H1 (cell line): ENCODE results near the gene SLC15A1. TPM values are rescaled to one million over a fixed set of nuclear protein-coding genes. Genes with fewer than 3 reads are reported as not detected.

Experiments used
- CTCF ChIA-PET: fragments of 300-600 bp; sonication (Branson Sonifier 250); formaldehyde crosslinking; loops from one replicate; lab custom pipeline; 2021; ENCODE audit not compliant: partially characterized antibody; lab: Charles Lee
- POLR2A ChIA-PET: fragments of 300-600 bp; sonication (Branson Sonifier 250); formaldehyde crosslinking; loops from one replicate; lab custom pipeline; 2021; ENCODE audit warnings: inconsistent platforms; ENCODE audit not compliant: partially characterized antibody; lab: Charles Lee
- DNase-seq, 2 experiments: peaks; one replicate each; pipeline versions ENCODE4 v3.0.0 to v3.0.0-alpha.2; 2010 to 2022; ENCODE audit warnings: low spot score in 2 of 2, low read depth in 1 of 2, mixed read lengths in 1 of 2
- FAIRE-seq: peaks from 2 replicates; lab custom pipeline; 2011; peaks lifted over from hg19 to GRCh38; lab: Jason Lieb, UNC
- H2AFZ ChIP-seq: 2 replicates; pipeline ENCODE4 v1.8.1; 2012; ENCODE audit warnings: low read length, inconsistent platforms
- H2AK5ac ChIP-seq: 2 replicates; pipeline ENCODE4 v1.6.1; 2013; ENCODE audit warnings: low read depth, low read length
- H2BK120ac ChIP-seq: replicated peaks from 2 replicates; pipeline ENCODE3; 2013; ENCODE audit warnings: low read depth, low read length, inconsistent platforms
- H2BK12ac ChIP-seq: 2 replicates; pipeline ENCODE4 v1.6.1; 2013; ENCODE audit warnings: low read depth, low read length
- H2BK15ac ChIP-seq: 2 replicates; pipeline ENCODE4 v1.6.1; 2013; ENCODE audit warnings: low read length
- H2BK20ac ChIP-seq: 2 replicates; pipeline ENCODE4 v1.6.1; 2013; ENCODE audit warnings: low read length
- H2BK5ac ChIP-seq: 2 replicates; pipeline ENCODE4 v1.6.1; 2013; ENCODE audit warnings: low read depth, low read length
- H3K14ac ChIP-seq: 2 replicates; pipeline ENCODE4 v1.6.1; 2013; ENCODE audit warnings: inconsistent platforms; ENCODE audit not compliant: insufficient read length
- H3K18ac ChIP-seq: 2 replicates; pipeline ENCODE4 v1.6.1; 2013; ENCODE audit warnings: low read length; ENCODE audit errors: extremely low read depth
- H3K23ac ChIP-seq: 2 replicates; pipeline ENCODE4 v1.6.1; 2013; ENCODE audit warnings: inconsistent platforms; ENCODE audit not compliant: insufficient read length
- H3K23me2 ChIP-seq: 2 replicates; pipeline ENCODE4 v1.6.1; 2013; ENCODE audit warnings: low read depth, low read length
- H3K27ac ChIP-seq: 2 replicates; pipeline ENCODE4 v1.6.1; 2011; ENCODE audit warnings: low read depth, low read length, inconsistent platforms
- H3K27me3 ChIP-seq, 4 experiments: replicated peaks in 1 of 4; 1 replicate in 1 of 4; 2 replicates in 3 of 4; pipeline versions ENCODE4 v1.6.1 to v1.8.1; 2011 to 2013; ENCODE audit warnings: low read length in 3 of 4, mild to moderate bottlenecking in 3 of 4, inconsistent platforms in 2 of 4, mixed read lengths in 2 of 4, moderate library complexity in 1 of 4; ENCODE audit not compliant: control insufficient read depth in 3 of 4, insufficient read depth in 3 of 4; ENCODE audit errors: extremely low read depth in 1 of 4
- H3K36me3 ChIP-seq, 4 experiments: 2 replicates each; pipeline versions ENCODE4 v1.6.1 to v1.8.1; 2011 to 2013; ENCODE audit warnings: mild to moderate bottlenecking in 4 of 4, low read length in 3 of 4, moderate library complexity in 2 of 4, control low read depth in 1 of 4, inconsistent platforms in 1 of 4; ENCODE audit not compliant: insufficient read depth in 4 of 4, control insufficient read depth in 2 of 4
- H3K4ac ChIP-seq: replicated peaks from 2 replicates; pipeline ENCODE3; 2013; ENCODE audit warnings: low read length, low read depth, mixed read lengths, inconsistent platforms; ENCODE audit not compliant: insufficient read length
- H3K4me1 ChIP-seq, 4 experiments: replicated peaks in 1 of 4; 1 replicate in 1 of 4; 2 replicates in 3 of 4; pipeline versions ENCODE4 v1.6.1 to v1.8.1; 2011 to 2013; ENCODE audit warnings: low read length in 3 of 4, inconsistent platforms in 2 of 4, mixed read lengths in 1 of 4; ENCODE audit not compliant: insufficient read depth in 4 of 4, control insufficient read depth in 3 of 4
- H3K4me2 ChIP-seq, 2 experiments: 2 replicates each; pipeline versions ENCODE4 v1.6.1 to v1.8.1; 2011 to 2013; ENCODE audit warnings: low read depth in 2 of 2, low read length in 2 of 2, control low read depth in 1 of 2, inconsistent platforms in 1 of 2, mild to moderate bottlenecking in 1 of 2; ENCODE audit not compliant: insufficient read depth in 1 of 2
- H3K4me3 ChIP-seq, 4 experiments: fragments of 200-600, 300-600 bp in 1 of 4; sonication (generic), shearing (Covaris generic), sonication (Bioruptor Twin) in 1 of 4; 2 replicates each; pipeline versions ENCODE4 v1.5.1 to v1.8.1; 2011 to 2016; ENCODE audit warnings: low read length in 4 of 4, low read depth in 3 of 4, control low read depth in 2 of 4, inconsistent platforms in 2 of 4, mild to moderate bottlenecking in 2 of 4, mixed read lengths in 1 of 4, moderate library complexity in 1 of 4; ENCODE audit not compliant: insufficient read depth in 2 of 4; ENCODE audit errors: extremely low read depth in 1 of 4
- H3K56ac ChIP-seq: replicated peaks from 2 replicates; pipeline ENCODE3; 2013; ENCODE audit warnings: low read depth, mild to moderate bottlenecking, mixed read lengths, low read length, inconsistent platforms; ENCODE audit not compliant: insufficient read length
- H3K79me1 ChIP-seq: 2 replicates; pipeline ENCODE4 v1.6.1; 2013; ENCODE audit warnings: low read depth, low read length, control low read depth
- H3K79me2 ChIP-seq, 2 experiments: 2 replicates each; pipeline versions ENCODE4 v1.6.1 to v1.8.1; 2012 to 2013; ENCODE audit warnings: low read length in 2 of 2, mild to moderate bottlenecking in 2 of 2, inconsistent platforms in 1 of 2; ENCODE audit not compliant: insufficient read depth in 2 of 2, control insufficient read depth in 1 of 2
- H3K9ac ChIP-seq, 4 experiments: replicated peaks in 1 of 4; 1 replicate in 1 of 4; 2 replicates in 3 of 4; pipeline versions ENCODE4 v1.6.1 to v1.8.1; 2011 to 2013; ENCODE audit warnings: low read depth in 3 of 4, low read length in 3 of 4, control low read depth in 2 of 4, mild to moderate bottlenecking in 2 of 4, moderate library complexity in 2 of 4, inconsistent platforms in 1 of 4; ENCODE audit errors: extremely low read depth in 1 of 4
- H3K9me3 ChIP-seq, 2 experiments: 2 replicates each; pipeline versions ENCODE4 v1.6.1 to v1.8.1; 2012 to 2013; ENCODE audit warnings: mild to moderate bottlenecking in 2 of 2, moderate library complexity in 2 of 2, control low read depth in 1 of 2, inconsistent platforms in 1 of 2, low read depth in 1 of 2, low read length in 1 of 2, mixed read lengths in 1 of 2; ENCODE audit not compliant: insufficient read depth in 2 of 2
- H4K20me1 ChIP-seq, 2 experiments: replicated peaks in 1 of 2; 2 replicates each; pipeline versions ENCODE3 to v1.8.1; 2011 to 2013; ENCODE audit warnings: inconsistent platforms in 2 of 2, low read length in 2 of 2, mild to moderate bottlenecking in 1 of 2; ENCODE audit not compliant: insufficient read depth in 2 of 2, control insufficient read depth in 1 of 2
- H4K5ac ChIP-seq: 2 replicates; pipeline ENCODE4 v1.6.1; 2013; ENCODE audit warnings: low read length, low read depth, mixed read lengths, inconsistent platforms; ENCODE audit not compliant: insufficient read length
- H4K8ac ChIP-seq: 2 replicates; pipeline ENCODE4 v1.8.0; 2013; ENCODE audit warnings: mild to moderate bottlenecking, moderate library complexity, low read length, inconsistent platforms; ENCODE audit not compliant: insufficient read depth; ENCODE audit errors: extremely low read depth
- H4K91ac ChIP-seq: replicated peaks from 2 replicates; pipeline ENCODE3; 2013; ENCODE audit warnings: low read length, mixed read lengths, inconsistent platforms; ENCODE audit not compliant: insufficient read length
- KDM1A ChIP-seq: fragments of 200-600, 300-600 bp; sonication (generic); IDR thresholded peaks from 2 replicates; pipeline ENCODE4 v1.7.1; 2016; ENCODE audit warnings: mild to moderate bottlenecking, low read length, borderline replicate concordance
- KDM4A ChIP-seq: IDR thresholded peaks from one replicate; pipeline ENCODE4 v1.7.1; 2012; ENCODE audit warnings: low read depth, mild to moderate bottlenecking, moderate library complexity, low read length, inconsistent platforms; ENCODE audit not compliant: severe bottlenecking
- NRF1 ChIP-seq: IDR thresholded peaks from 2 replicates; pipeline ENCODE4 v1.6.1; 2011; ENCODE audit warnings: mild to moderate bottlenecking, low read depth, low read length, improper control_type of control experiment
- SAP30 ChIP-seq: fragments of 300-600 bp; sonication (generic); IDR thresholded peaks from 2 replicates; pipeline ENCODE4 v1.7.1; 2012; ENCODE audit warnings: low read length, moderate library complexity, mild to moderate bottlenecking, inconsistent platforms; ENCODE audit not compliant: insufficient read depth, insufficient replicate concordance
- ZNF274 ChIP-seq: IDR thresholded peaks from 2 replicates; pipeline ENCODE4 v1.7.0; 2012; ENCODE audit warnings: low read length, borderline replicate concordance; ENCODE audit errors: extremely low read depth
- WGBS, 2 experiments: shearing (Covaris generic) in 1 of 2; methylation state at CpG; one replicate each; pipeline versions ENCODE4 v1.1.6 to v1.1.7; 2013 to 2015; ENCODE audit warnings: low lambda C conversion rate in 2 of 2, mixed read lengths in 2 of 2, inconsistent platforms in 1 of 2, low coverage in 1 of 2, missing lambda C conversion rate in 1 of 2; ENCODE audit not compliant: insufficient replicate concordance in 2 of 2, insufficient coverage in 1 of 2, insufficient read length in 1 of 2; ENCODE audit errors: extremely low coverage in 1 of 2, missing lambda C conversion rate in 1 of 2; 5-methylcytosine and 5-hydroxymethylcytosine counted together
- polyA plus RNA-seq, 7 experiments: library from polyadenylated mRNA; depleted of rRNA in 3 of 7; stranded (reverse) in 5 of 7; unstranded in 2 of 7; fragments of >200 nt in 5 of 7; fragments of 200-250 nt in 2 of 7; gene quantifications; 1 replicate in 5 of 7; 2 replicates in 1 of 7; 4 replicates in 1 of 7; pipeline versions ENCODE4 v1.2.1 to v1.2.3, GENCODE V29; 2011 to 2013; ENCODE audit warnings: missing spikeins in 2 of 7, mixed read lengths in 2 of 7
- total RNA-seq: library from RNA; stranded (reverse); fragmentation: NEBNext Ultra II Directional; extraction: Animal tissue kit (Norgen Biotek cat#: 25700); gene quantifications from 2 replicates; pipeline ENCODE4 v1.2.1, GENCODE V29; 2021

The SLC15A1 gene
- total and polyA plus RNA-seq, 2 of the 8 experiments (the other 6 are each of a cell fraction or from before 2014, with no cell fraction given) = 1.3 to 2.4 TPM

DNA sequence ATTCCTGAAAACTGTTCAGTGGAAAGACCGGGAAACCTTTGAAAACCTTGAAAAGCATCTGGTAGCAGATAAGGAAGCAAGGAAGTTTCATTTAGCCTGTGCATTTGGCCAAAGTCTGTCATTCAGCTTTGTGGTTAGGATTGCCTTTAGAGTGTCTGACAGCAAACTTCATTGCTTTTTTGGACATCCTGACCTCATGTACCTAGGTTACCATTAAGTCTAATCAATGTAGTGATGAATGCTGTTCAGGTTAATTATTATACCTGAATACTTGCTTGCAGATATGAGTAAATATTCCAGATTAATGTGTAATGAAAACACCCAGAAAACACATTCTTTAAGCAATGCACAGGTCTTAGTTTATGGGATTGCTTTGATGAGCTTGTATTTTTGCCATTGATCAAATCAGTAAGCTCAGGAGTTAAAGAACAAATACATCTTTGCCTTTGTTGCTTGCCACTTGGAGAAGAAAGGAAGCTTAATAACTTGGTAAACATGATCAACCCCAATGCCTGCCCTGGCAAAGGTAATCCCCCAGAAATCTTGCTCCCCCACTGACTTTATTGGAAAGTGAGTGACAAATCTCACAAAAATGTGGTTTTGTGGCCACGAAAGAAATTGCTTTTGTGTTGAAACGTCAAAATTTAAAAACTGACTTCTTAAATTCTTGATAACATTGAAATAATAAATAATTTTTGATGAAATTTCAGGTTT lies 87.4 kb downstream of the SLC15A1 start:
- no peak for DNase-seq
- Histone ChIP-seq H2BK5ac (no peak overlapping the region), H4K20me1 (no peaks in the 10 kb centered on the region), H3K79me2 (no peaks in the 10 kb centered on the region), H3K4me1 (no peaks in the 10 kb centered on the region), H3K79me1 (no peaks in the 10 kb centered on the region), H2BK12ac (no peak overlapping the region), H4K5ac (no peak overlapping the region), H2AFZ (no peak overlapping the region), H4K8ac (no peak overlapping the region), H3K27ac (no peak overlapping the region), H2BK15ac (no peak overlapping the region), H3K18ac (no peak overlapping the region), H2BK20ac (no peak overlapping the region), H2BK120ac (no peak overlapping the region), H3K9me3 (no peaks in the 10 kb centered on the region), H3K4me3 (no peak overlapping the region), H3K9ac (no peak overlapping the region), H3K23me2 (no peaks in the 10 kb centered on the region), H3K27me3 (no peaks in the 10 kb centered on the region; a peak in 1 of 7 replicates), H4K91ac (no peak overlapping the region), H3K56ac (no peak overlapping the region), H3K4ac (no peak overlapping the region), H3K4me2 (no peak overlapping the region), H3K14ac (no peak overlapping the region), H3K36me3 (no peaks in the 10 kb centered on the region), H2AK5ac (no peak overlapping the region), H3K23ac (no peak overlapping the region)
- 76% methylated on average over 3 of the region's 3 CpGs; no CpG with 5 or more reads in 1 of the 2 experiments for WGBS, 2 experiments
- FAIRE-seq = no peak
- POLR2A ChIA-PET = no interaction called here
- CTCF ChIA-PET = interaction anchor here (0.7 to 1.9 kb wide), 8 partner anchors 8 to 220 kb away, joined by 3 to 17 read pairs (median 6); no protein-coding TSS in a partner anchor
- no peak for TF ChIP-seq KDM1A
- no peak for TF ChIP-seq SAP30
- TF ChIP-seq ZNF274 = no peak
- no peak for TF ChIP-seq NRF1
- TF ChIP-seq KDM4A = no peak
